ENCODE data around the gene MYO1E.
A peak's percentile ranks its signal among the peaks of the same experiment; 100 is the strongest.
"Not testable (repeated sequence)": the region's sequence is repeated elsewhere in the genome, so short reads cannot be mapped to it uniquely, and the experiment has no call there.

Gene MYO1E

DNA sequence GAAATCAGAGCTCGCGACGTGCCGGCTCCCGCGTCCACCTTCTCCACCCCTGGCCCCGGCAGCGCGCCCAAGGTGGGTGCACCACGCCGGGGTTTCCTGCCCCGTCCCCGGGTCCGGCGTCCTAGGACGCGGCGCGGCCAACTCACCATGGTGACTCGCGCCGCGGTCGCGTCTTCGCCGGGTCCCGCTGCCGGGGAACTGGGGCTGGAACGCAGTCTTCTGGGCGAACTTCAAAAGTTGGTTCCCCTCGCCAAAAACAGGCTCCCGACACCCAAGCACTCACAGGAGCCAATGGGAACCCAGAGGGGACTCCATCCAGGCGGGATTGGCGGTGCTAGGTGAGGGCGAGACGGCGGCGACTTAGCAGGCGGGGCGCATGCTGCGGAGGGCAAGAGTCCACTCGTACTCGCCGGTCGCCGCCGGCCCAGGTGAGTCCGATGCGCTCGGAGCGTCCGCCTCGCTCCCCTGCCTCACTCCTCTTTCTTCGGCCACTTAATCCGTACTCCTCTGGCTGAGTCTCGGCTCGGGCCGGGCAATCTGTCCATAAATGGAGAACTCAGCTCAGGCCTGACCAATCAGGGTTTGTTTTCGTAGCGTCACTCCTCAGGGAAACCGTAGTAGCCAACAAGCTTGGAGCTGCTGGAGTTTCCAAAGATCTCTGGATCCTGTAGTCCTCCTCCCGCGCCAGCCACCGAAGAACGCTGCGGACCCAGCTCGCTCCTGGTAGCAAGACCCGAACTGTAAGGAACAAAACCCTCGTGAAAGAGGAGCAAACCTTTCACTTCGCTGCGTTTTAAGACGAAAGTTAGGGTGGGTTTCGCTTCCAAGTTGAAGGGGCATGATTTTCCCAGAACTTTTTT is at the start of gene MYO1E:
TSS of gene MYO1E (minus strand) at position 520 of the 860 bp plus-strand sequence. CDS start at position 149, 371 bp downstream.
- peak; percentile 46 for DNase-seq

DNA sequence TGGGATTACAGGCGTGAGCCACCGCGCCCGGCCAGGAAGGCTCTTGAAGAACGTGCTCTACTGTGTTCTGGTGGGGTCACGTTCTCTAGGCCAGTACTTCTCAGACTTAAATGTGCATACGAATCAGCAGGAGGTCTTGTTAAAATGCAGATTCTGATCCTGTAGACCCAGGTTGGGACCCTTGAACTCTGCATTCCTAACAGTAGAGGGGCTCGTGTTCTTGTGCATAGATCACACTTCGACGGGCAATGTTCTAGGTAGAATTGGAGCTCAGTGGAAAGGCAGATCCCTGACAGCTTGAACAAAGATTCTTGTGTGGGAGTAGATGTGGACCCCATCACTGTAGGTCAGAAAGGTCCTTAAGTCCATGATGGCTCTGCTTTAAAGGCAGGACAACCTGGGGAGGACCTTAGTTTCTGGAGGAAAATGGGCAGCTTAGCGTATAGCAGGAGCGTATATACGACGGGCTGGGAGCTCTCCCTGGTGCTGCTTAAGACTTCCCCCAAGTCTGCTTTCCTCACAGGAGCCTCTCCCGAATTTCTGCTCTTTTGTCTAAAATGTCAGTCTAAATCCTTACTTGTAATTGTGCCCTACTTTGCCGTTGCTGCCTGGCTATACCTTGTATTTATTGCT is 48.4 kb upstream of the MYO1E start:
- DNase-seq: no peak

DNA sequence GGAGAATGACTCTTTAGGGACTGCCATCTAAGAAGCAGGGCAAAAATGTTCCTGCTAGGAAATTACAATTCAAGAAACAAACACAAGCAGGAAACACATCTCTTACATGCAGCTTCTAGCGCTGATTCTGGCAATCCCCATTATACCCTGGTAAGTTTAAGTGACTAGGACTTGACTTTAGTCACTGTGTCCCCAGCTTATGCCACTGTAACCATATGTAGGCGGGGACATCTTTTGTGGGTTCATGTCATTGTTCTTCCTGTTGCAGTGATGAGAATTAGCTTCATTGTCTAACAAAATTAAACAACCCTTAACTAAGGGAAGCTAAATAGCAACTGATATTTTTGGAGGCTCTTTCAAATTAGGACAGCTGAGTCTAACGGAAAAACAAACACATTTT is 47.4 kb upstream of the MYO1E start:
- DNase-seq: no peak

DNA sequence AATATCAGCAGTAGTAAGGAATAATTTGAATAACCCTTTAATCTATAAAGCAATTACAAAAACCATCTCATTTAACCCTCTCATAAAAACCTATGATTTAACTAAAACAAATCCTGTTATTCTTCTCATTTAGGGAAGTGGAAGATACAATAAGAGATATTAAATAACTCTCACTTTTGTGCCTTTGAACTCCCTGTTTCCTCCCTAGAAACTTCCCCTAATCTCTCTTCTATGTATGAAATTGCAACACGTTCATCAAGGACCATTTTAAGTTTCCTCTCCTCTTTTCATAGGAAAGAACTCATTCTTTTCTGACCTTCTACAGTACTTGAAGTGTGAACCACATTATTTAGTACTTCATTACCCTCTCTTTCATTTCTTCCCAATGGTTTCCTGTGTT is 46.5 kb upstream of the MYO1E start:
- DNase-seq: no peak

DNA sequence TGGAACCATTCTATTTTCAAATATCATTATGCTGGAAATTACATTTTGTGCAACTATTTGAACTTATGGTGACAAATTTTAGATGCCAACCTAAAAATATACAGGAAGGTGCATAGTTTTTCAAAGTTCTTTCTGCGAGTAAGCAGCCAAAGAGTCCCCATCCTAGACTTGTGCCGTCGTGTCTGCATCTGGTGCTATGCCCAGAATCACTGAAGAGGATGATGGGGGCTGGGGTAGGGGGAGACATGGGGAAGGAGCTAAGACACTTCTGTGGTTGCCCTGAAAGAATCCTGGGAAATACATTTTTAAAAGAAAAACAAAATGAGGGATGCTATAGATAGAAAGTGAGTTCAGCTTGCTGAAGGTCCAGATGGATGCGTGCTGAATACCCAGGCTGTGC is 44.1 kb upstream of the MYO1E start:
- DNase-seq: no peak

DNA sequence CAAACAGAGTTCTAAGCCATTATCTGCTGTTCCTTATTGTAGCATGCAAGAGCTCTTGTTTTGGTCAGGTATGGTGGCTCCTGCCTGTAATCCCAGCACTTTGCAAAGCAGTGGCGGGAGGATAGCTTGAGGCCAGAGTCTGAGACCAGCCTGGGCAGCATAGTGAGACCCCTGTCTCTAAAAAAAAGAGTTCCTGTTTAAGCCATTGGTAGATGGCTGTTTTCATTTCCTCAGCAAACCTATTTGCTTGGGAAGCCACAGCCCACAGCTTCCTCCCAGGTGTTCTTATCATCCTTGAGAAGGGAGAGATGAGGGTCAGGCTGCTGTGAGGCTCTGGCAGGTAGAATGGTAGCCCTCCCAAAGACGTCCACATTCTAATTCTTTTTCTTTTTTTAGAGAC is 40.9 kb upstream of the MYO1E start:
- DNase-seq: no peak

DNA sequence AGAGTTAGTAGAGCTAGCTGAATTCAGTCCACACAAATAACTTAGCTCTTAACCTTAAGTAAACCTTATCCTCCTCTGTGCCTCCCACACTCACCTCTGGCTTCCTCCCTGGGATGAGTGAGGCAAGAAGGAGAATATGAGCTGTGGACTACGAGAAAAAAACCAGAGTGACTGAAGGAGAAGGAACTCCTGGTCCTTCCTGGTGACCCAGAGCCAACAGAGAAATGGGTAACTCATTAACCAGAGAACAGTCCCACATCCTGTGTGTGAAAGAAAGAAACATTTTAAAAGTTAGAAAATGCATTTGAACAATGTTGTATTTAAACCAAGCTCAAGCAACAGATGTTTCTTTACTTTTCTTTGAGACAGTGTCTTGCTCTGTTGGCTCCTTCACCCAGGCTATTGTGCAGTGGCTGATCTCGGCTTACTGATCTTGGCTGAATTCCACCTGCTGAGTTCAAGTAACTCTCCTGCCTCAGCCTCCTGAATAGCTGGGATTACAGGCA is 37.8 kb upstream of the MYO1E start:
- no peak for DNase-seq

DNA sequence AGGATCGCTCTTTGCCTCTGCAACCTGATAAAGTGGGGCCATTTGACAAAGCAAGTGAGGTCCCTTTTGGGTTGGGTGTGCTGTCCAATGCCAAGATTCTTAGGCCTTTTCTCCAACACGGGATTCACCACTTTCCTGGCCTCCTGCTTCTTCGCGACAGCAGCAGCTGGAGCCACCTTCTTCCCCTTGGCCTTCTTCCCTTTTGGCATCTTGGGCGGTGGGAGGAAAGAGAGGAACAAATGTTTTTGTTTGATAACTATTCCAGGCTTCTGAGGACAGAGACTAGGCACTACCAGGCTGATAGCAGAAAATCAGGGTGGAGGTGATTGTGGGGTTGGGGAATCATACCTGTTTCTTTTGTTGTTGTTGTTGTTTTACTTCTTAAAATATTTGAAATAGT is 35.3 kb upstream of the MYO1E start:
- DNase-seq: no peak

DNA sequence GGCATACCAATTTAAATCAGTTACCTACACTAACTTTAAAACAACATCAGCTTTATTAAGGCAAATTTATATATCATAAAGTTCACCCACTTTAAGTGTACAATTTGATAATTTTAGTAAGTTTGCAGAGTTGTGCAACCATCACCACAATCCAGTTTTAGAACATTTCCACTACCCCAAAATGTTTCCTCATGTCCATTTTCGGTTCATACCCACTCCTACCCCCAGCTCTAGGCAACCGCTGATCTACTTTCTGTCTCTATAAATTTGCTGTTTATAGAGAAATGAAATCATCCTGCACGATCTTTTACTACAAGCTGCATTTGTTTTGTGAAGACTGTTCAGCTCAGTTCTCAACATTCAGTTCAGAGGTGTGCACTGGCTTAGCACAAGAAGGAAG is 33.8 kb upstream of the MYO1E start:
- DNase-seq: no peak

DNA sequence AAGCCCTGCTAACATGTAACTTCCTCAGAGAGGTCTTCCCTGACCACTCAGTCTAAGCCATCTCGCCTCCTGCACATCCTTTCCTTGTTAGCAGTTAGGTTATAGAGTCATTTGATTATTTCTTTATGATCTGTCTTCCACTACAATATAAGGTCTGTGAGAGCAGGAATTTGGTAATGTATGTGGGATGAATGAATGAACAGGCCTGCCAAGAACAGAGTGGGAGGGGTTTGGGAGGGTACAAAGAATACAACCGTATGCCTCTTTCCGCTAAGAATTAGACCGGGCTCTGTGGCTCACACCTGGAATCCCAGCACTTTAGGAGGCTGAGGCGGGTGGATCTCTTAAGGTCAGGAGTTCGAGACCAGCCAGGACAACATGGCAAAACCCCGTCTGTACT is 32.4 kb upstream of the MYO1E start:
- DNase-seq: no peak

DNA sequence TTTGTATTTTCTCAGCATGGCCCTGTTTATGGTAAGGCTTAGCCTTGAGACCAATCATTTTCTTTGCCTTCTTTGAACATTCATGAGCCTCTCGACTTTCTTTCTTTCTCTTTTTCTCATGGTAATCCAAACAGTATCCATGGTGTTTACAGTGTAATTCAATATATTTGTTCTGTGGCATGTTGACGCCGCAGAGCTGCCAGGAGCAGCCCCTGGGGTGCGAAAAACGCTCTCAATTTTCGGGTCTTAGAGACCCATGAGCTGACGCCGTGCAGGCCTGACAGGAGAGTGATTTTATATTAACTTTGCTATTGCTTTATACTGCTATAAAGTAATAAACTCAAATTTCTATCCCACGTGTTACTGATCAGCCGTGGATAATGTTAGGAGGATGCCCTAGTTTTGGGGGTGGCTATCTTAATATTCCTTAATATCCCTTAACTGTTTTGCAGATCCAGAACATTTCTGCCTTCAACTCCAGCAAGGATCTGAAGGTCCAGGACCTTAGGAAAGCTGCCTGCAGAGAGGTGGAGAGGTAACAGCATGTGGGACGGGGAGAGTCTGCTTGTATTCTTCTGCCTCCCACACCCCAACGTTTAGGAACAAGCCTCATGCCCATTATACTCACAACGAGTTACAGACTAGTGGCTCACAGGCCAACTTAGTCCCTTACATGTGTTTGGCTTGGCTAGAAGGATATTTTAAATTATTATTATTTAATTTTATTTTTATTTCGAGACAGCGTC is 29.3 kb upstream of the MYO1E start:
- DNase-seq: no peak

DNA sequence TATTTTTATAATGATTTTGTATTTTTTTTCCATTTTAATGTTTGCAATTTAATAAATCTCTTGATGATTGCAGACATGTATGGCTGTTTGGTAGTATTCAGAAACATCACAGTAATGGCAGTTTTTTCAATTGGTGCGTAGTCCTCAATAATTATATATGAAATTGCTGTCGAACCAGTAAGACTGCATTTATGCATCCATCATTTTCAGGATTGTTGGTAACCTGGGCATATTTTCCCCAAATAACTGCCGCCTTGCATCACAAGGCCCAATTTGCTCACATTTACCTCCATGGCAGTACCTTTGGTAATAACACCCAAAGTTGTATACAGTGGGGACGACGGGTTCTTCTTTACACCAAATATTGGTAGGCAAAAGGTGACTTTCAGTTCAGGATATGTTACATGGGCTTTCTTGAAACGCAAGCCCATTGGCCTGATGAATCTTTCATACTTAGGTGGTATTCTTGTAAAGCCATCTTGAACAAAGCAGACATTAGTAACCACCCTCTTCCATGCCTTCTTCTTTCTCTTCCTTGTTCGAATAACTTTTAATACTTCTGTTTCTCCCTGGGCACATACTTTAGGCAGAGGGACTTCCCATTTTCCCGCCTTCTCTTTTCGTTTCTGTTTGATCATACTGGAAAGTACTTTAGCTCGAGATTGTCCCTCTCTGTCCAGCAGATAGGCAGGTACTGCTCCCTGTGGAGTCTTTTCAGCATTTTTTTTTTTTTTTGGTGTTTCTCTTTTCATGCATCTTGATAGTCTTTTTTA is 28.6 kb upstream of the MYO1E start:
- DNase-seq: not testable (repeated sequence)

DNA sequence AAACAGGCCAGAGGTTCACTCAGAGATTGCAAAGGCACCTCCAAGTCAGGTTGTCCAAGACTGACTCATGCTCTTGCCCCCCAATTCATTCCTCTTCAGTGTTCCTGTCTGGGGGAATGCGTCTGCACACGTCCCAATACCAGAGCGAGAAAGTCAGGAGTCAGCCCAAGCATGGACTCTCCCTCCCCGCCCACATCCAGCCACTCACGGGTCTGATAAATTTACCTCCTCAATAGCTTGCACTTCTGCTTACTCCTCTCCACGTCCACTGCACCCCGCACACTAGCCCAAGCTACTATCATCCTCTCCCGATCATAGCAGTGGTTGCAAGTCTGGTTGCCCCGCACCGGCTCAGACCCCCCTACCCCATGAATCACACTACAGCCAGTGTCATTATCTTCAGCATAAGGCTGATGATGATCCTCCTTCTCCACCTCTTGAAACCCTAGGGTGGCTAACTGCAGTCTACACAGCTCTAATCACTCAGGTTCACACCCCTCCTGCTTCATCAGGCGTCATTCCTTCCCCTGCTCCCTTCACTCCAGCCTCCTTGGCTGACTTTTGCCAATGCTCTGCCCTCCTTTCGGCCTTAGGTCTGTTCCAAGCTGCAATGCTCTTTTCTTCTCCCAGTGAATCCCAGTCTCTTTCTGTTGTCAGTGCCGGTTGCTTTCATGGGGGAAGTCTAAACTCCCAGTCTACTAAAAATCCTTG is 27.6 kb upstream of the MYO1E start:
- DNase-seq: no peak

DNA sequence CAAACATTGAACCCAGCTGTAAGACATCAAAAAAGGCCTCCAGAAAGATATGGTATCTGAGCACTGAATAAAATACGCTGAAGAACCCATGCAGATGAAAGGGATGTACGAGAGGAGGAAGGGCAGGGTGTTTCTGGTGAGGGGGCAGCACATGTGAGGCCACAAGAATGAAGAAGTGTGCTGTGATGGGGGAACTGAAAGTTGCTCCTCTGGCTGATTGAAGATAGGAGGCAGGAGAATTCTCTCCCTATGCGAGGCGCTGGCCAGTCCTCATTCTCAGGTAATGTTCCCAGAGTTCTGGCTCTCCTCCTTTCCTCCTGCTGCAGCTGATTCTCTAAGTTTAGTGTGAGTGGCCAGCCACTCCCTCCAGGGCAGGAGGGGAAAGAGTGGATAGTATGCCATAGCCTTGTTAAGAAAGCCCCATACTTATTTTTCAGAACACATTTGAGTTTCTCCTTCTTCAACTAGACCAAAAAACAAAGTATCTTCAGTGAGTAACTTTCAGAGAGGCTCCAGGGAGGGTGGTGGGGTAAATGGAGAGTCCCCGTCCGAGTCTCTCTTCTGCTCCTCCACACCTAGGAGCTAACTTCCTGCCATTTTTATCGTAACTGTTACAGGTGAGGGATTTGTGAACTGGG is 26.9 kb upstream of the MYO1E start:
- no peak for DNase-seq

DNA sequence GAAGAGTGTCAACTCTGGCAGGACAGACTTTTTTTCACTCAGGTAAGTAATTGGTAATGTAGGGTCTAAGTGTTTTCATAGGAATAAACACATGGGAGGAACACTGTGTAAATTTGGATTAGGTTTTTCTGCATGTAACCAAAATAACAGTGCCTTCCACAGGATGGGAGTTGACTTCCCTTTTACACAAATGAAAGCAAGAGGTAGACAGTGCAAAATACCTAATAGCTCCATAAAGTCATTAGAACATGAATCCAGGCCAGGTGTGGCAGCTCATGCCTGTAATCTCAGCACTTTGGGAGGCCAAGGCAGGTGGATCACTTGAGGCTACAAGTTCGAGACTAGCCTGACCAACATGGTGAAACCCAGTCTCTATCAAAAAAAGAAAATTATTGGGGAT is 25.5 kb upstream of the MYO1E start:
- no peak for DNase-seq

DNA sequence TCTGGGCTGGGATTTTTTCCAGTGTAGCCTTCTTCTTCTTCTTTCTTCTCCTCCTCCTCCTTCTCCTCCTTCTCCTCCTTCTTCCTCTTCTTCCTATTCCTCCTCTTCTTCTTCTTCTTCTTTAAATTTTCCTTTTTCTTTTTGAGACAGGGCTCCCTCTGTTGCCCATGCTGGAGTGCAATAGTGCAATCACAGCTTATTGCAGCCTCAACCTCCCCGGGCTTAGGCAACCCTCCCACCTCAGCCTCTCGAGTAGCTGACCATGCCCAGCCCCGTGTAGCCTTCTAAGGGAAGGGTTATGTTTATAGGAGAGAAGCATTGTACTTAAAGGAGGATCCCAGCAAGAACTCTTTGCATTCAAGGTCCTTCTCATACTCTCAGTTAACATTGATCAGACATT is 24.0 kb upstream of the MYO1E start:
- DNase-seq: no peak

DNA sequence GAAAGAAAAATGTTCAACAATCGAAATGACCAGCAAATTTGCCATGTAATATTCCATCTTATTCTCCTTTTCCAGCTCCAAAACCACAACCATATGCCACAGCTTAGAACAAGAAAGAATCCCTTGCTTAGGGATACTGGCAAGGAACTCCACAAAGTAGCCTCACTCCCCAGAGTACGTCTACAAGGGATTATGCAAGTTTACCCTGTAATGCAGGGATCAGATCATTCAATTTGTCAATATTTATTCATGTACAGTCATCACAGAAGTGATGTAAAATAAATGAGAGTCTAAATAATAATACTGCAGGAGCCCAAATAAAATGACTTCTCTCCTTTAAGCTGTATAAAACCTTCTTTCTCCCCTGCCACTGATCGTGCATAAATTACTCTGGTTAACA is 23.5 kb upstream of the MYO1E start:
- no peak for DNase-seq

DNA sequence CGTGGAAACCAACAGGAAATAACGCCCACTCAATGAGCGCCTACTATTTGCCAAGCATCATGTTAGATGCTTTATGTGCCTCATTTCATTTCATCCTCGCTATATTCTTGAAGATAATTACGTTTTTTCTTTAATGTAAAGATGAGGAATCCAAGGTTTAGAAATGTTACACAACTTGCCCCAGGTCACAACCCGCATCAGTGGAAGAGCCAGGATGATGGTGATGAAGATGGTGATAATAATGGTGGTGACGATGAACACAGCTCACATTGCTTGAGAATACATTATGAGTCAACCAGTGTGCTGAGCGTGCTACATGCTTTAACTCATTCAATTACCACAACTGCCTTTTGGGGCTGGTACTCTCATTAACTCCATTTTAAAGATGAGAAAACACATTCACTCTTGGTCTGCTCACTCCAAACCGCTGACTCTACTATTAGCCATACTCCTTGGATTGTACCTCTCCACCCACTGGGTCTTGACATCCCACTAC is 21.5 kb upstream of the MYO1E start:
- DNase-seq: peak; percentile 16

DNA sequence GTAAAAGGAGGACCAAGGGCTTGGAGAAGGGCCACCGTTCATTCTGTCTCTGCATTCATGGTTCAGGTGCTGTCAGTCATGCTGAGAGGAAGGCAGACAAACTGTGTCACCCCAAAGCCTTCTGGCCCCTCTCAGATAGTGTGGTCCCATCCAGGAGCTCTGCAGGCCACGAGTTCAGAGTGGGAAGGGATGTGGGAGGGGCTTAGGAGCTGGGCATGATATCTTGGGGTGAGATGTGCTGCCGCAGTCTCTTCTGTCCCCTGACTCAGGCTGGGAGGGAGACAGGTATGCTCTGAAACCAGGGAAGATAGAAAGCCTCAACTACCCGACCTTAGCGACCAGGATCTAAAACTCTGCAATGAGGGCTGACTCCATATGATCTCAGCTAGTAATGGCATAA is 19.6 kb upstream of the MYO1E start:
- no peak for DNase-seq

DNA sequence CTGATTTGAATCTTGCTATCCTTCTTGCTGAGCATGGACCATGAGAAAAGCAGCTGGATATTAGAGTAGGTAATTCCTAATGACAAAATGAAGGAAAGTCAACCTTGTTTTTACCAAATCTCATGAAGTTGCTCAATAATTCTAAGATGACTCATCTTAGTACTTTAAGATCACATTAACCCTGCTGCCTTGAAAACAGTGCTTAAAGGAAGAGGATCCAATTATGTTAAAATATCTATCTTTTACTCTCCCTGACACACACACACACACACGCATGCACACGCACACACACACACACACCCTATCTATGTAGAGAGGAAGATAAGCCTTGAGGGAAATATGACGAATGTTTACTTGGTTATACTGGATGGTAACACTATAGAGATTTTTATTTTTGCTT is 16.0 kb upstream of the MYO1E start:
- no peak for DNase-seq

DNA sequence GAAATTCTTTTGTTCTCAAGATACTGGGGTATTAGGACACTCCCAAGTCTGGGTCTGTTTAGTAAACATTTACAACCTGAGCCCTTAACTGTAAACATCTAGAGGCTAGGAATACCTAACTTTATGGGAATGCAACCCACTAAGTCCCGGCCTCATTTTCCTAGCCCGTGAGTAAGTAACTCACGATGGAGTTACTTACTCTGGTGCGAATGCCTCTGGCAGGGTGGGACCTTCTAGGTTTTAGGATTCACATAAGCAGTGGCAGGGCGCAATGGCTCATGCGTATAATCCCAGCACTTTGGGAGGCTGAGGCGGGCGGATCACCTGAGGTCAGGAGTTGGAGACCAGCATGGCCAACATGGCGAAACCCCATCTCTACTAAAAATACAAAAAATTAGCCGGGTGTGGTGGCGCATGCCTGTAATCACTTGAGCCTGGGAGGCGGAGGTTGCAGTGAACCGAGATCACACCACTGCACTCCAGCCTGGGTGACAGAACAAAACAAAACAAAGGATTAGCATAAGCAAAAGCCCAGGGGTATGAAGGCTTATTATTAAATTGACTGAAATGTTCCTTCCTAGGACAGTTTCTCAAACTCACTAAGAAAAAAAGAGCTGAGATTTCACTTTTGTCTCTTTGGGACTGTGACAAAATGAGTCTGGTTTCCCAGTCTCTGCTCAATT is 14.7 kb upstream of the MYO1E start:
- DNase-seq: not testable (repeated sequence)

Data from activated CD4-positive, alpha-beta T cell treated with anti-CD3 and anti-CD28 coated beads, Interleukin-2, amount 50 U/mL, for 16 hours (primary cell).